Peyer's patch (tissue), 4 donors: ENCODE data around the gene NHLRC1.

ENCODE experiments used
- CTCF ChIP-seq, 6 experiments: fragments of 450-650 bp in 4 of 6; fragments of 200-600 bp in 2 of 6; sonication (generic) in 1 of 6; IDR thresholded peaks; one replicate each; pipeline ENCODE4 v1.5.1; 2017 to 2019; ENCODE audit warnings: antibody characterized with exemption in 6 of 6, mild to moderate bottlenecking in 3 of 6, moderate library complexity in 1 of 6
- POLR2A ChIP-seq, 2 donors: fragments of 450-650 bp; IDR thresholded peaks; one replicate each; pipeline ENCODE4 v1.5.1; 2017; ENCODE audit warnings: antibody characterized with exemption in 2 of 2, mild to moderate bottlenecking in 2 of 2, moderate library complexity in 2 of 2

- no peak for TF ChIP-seq CTCF (IDR thresholded peaks at IDR 0.05)
- TF ChIP-seq POLR2A (IDR thresholded peaks at IDR 0.05) = no peak
These were observed 29.3 kb upstream of the NHLRC1 start for GRCh38 chr6:18151801-18152200.
